GM23338 (cell line): ENCODE measurements around the gene MYL5. TPM values are rescaled to one million over a fixed set of nuclear protein-coding genes. Genes with fewer than 3 reads are reported as not detected.

Source experiments
- ATAC-seq: fragments of 200-7000 bp; cut with Tn5 transposase; 3 replicates; pipeline ENCODE4 v1.9.1; 2020
- DNase-seq: peaks from one replicate; pipeline ENCODE4 v3.0.0-alpha.2; 2015; ENCODE audit warnings: low spot score
- H2AFZ ChIP-seq: fragments of 200-600 bp; sonication (generic); 2 replicates; pipeline ENCODE4 v1.8.0; 2016; ENCODE audit warnings: antibody characterized with exemption, mild to moderate bottlenecking, moderate library complexity
- H3F3A ChIP-seq: fragments of 200-600 bp; sonication (generic); replicated peaks from 2 replicates; pipeline ENCODE4 v1.8.0; 2017; ENCODE audit warnings: antibody characterized with exemption, mixed run types, low read depth
- H3K27ac ChIP-seq: fragments of 200-600 bp; sonication (generic); 2 replicates; pipeline ENCODE4 v1.6.1; 2016; ENCODE audit warnings: low read depth
- H3K27me3 ChIP-seq: fragments of 200-600 bp; sonication (generic); 2 replicates; pipeline ENCODE4 v1.8.0; 2016; ENCODE audit warnings: mild to moderate bottlenecking, mixed run types, moderate library complexity; ENCODE audit not compliant: insufficient read depth
- H3K36me3 ChIP-seq: fragments of 200-600 bp; sonication (generic); 2 replicates; pipeline ENCODE4 v1.8.0; 2016; ENCODE audit warnings: mild to moderate bottlenecking; ENCODE audit not compliant: insufficient read depth
- H3K4me1 ChIP-seq: fragments of 200-600 bp; sonication (generic); 2 replicates; pipeline ENCODE4 v1.8.0; 2016; ENCODE audit warnings: mild to moderate bottlenecking, moderate library complexity; ENCODE audit not compliant: insufficient read depth
- H3K4me2 ChIP-seq: fragments of 200-600 bp; sonication (generic); 2 replicates; pipeline ENCODE4 v1.7.1; 2017; ENCODE audit warnings: mixed run types
- H3K4me3 ChIP-seq: fragments of 200-600 bp; sonication (generic); 2 replicates; pipeline ENCODE4 v1.6.1; 2016; ENCODE audit warnings: mixed run types
- H3K79me2 ChIP-seq: fragments of 200-600 bp; sonication (generic); replicated peaks from 2 replicates; pipeline ENCODE4 v1.8.0; 2017; ENCODE audit warnings: mild to moderate bottlenecking; ENCODE audit not compliant: insufficient read depth
- H3K9me2 ChIP-seq: fragments of 200-600 bp; sonication (generic); 2 replicates; pipeline ENCODE4 v1.8.0; 2017; ENCODE audit not compliant: insufficient read depth
- H4K20me1 ChIP-seq: fragments of 200-600 bp; sonication (generic); replicated peaks from 2 replicates; pipeline ENCODE4 v1.8.0; 2017; ENCODE audit warnings: mild to moderate bottlenecking; ENCODE audit not compliant: insufficient read depth
- H3K27ac Mint-ChIP-seq: 2 replicates; pipeline ENCODE4 v1.8.0; 2020; ENCODE audit warnings: inconsistent platforms, mild to moderate bottlenecking, moderate library complexity, mixed read lengths
- H3K27me3 Mint-ChIP-seq: 3 replicates; pipeline ENCODE4 v1.8.0; 2022; ENCODE audit warnings: low read depth, mild to moderate bottlenecking, moderate library complexity, mixed read lengths, inconsistent platforms; ENCODE audit not compliant: insufficient read depth, poor library complexity
- H3K36me3 Mint-ChIP-seq: 3 replicates; pipeline ENCODE4 v1.8.0; 2021; ENCODE audit warnings: low read depth, mild to moderate bottlenecking, inconsistent platforms, moderate library complexity, mixed read lengths
- H3K4me1 Mint-ChIP-seq: 3 replicates; pipeline ENCODE4 v1.8.0; 2020; ENCODE audit warnings: mild to moderate bottlenecking, inconsistent platforms, mixed read lengths
- H3K4me3 Mint-ChIP-seq: 3 replicates; pipeline ENCODE4 v1.8.0; 2021; ENCODE audit warnings: moderate library complexity, mild to moderate bottlenecking, inconsistent platforms, mixed read lengths
- H3K9me3 Mint-ChIP-seq: 3 replicates; pipeline ENCODE4 v1.8.0; 2020; ENCODE audit warnings: moderate library complexity, mild to moderate bottlenecking, inconsistent platforms, mixed read lengths
- CREB1 ChIP-seq: fragments of 250-450 bp; sonication (Bioruptor Pico); IDR thresholded peaks from 2 replicates; pipeline ENCODE4 v1.5.0; 2020; ENCODE audit warnings: low read depth, mild to moderate bottlenecking, moderate library complexity
- CTCF ChIP-seq, 2 experiments: fragments of 200-600 bp in 1 of 2; sonication (generic) in 1 of 2; conservative IDR thresholded peaks; 2 replicates each; pipeline versions ENCODE4 v1.5.1 to v1.6.1; 2016 to 2017; ENCODE audit warnings: antibody characterized with exemption in 2 of 2, low read depth in 2 of 2, mild to moderate bottlenecking in 2 of 2, moderate library complexity in 1 of 2
- EZH2 ChIP-seq: fragments of 200-600 bp; sonication (generic); IDR thresholded peaks from one replicate; pipeline ENCODE4 v1.8.0; 2017; ENCODE audit warnings: antibody characterized with exemption, mild to moderate bottlenecking, low read depth; ENCODE audit not compliant: unreplicated experiment
- EZH2phosphoT487 ChIP-seq: fragments of 200-600 bp; sonication (generic); IDR thresholded peaks from one replicate; pipeline ENCODE4 v1.8.1; 2018; ENCODE audit warnings: antibody characterized with exemption; ENCODE audit not compliant: unreplicated experiment
- JUNB ChIP-seq: IDR thresholded peaks from one replicate; pipeline ENCODE4 v1.6.1; 2016; ENCODE audit warnings: antibody characterized with exemption; ENCODE audit not compliant: unreplicated experiment
- POLR2AphosphoS5 ChIP-seq: IDR thresholded peaks from 2 replicates; pipeline ENCODE4 v1.6.1; 2016; ENCODE audit warnings: antibody characterized with exemption, low read depth
- REST ChIP-seq: IDR thresholded peaks from one replicate; pipeline ENCODE4 v1.6.1; 2018; ENCODE audit warnings: antibody characterized with exemption; ENCODE audit not compliant: unreplicated experiment
- ZNF331 ChIP-seq: fragments of 250-450 bp; sonication (Bioruptor Pico); IDR thresholded peaks from 2 replicates; pipeline ENCODE4 v1.5.0; 2020; ENCODE audit warnings: low read depth, mild to moderate bottlenecking, moderate library complexity
- ZNF462 ChIP-seq: fragments of 250-450 bp; sonication (Bioruptor Pico); IDR thresholded peaks from 2 replicates; pipeline ENCODE4 v1.5.0; 2020; ENCODE audit warnings: mild to moderate bottlenecking, moderate library complexity
- polyA plus RNA-seq: library from polyadenylated mRNA; unstranded; fragments of >200 nt; fragmentation: Nextera tagmentation; extraction: Ambion mirVana; gene quantifications from 2 replicates; pipeline ENCODE4 v1.2.1, GENCODE V29; 2016
- total RNA-seq: library from RNA; depleted of rRNA; stranded (reverse); fragments of >200 nt; shearing (Covaris generic); gene quantifications from 2 replicates; pipeline ENCODE4 v1.2.3, GENCODE V29; 2014

Gene MYL5
- total and polyA plus RNA-seq, 2 experiments from 2014 or later = 3.0 to 4.4 TPM

- TF ChIP-seq CTCF (conservative IDR thresholded peaks at IDR 0.05; ENCODE audit: low read depth in 2 of 2) (no peak), JUNB (no peak), ZNF462 (CRISPR knock-in tag) (no peak), CREB1 (no peak), ZNF331 (CRISPR knock-in tag) (no peak), EZH2phosphoT487 (no peak)
These were observed 44.1 kb downstream of the MYL5 start (continued) for GRCh38 chr4:718460-718859.

- Histone ChIP-seq H3K4me1 (no peaks in the 10 kb centered on the region), H3K9me2 (no peaks in the 10 kb centered on the region), H3K36me3 (no peaks in the 10 kb centered on the region), H3F3A (no peaks in the 10 kb centered on the region), H3K4me2 (no peak overlapping the region), H2AFZ (no peak overlapping the region), H4K20me1 (peaks cover 21% of the 10 kb centered on the region), H3K27me3 (no peaks in the 10 kb centered on the region), H3K4me3 (no peak overlapping the region), H3K79me2 (peaks cover 64% of the 10 kb centered on the region), H3K27ac (no peak overlapping the region)
- DNase-seq (no peak), ATAC-seq (no peak)
- no peaks in the 10 kb centered on the region; the same call in 2 of the 3 replicates for H3K9me3 Mint-ChIP-seq
- no peak overlapping the region for H3K4me3 Mint-ChIP-seq
- H3K36me3 Mint-ChIP-seq = peaks cover 34% of the 10 kb centered on the region
- peaks cover 11% of the 10 kb centered on the region for H3K27me3 Mint-ChIP-seq
- no peak overlapping the region for H3K27ac Mint-ChIP-seq
- no peaks in the 10 kb centered on the region; the same call in 2 of the 3 replicates for H3K4me1 Mint-ChIP-seq
- TF ChIP-seq POLR2AphosphoS5 (no peak), JUNB (no peak), EZH2 (no peak), REST (no peak)
These were observed 45.9 kb downstream of the MYL5 start for GRCh38 chr4:720111-720860.
